GM18505 (cell line): ENCODE results near the gene LRRC28.

Experiments
- ATAC-seq: cut with Tn5 transposase; IDR thresholded peaks from one replicate; pipeline ENCODE4 v1.9.1; 2021; ENCODE audit not compliant: unreplicated experiment
- POLR2A ChIP-seq: IDR thresholded peaks from 4 replicates; pipeline ENCODE4 v1.6.1; 2011; ENCODE audit warnings: borderline replicate concordance; ENCODE audit not compliant: insufficient read depth, insufficient read length; ENCODE audit errors: extremely low read depth

The LRRC28 gene

GRCh38 chr15:99328106-99329072 lies 77.1 kb downstream of the LRRC28 start:
- no peak for ATAC-seq
- no peak for TF ChIP-seq POLR2A

- no peak for ATAC-seq
- no peak for TF ChIP-seq POLR2A
Observed at GRCh38 chr15:99331381-99331780, 80.1 kb downstream of the LRRC28 start.

- TF ChIP-seq POLR2A: no peak
- ATAC-seq: no peak
Observed at GRCh38 chr15:99333413-99333812, 82.1 kb downstream of the LRRC28 start.

- no peak for TF ChIP-seq POLR2A
- no peak for ATAC-seq
Observed at GRCh38 chr15:99333981-99334380, 82.7 kb downstream of the LRRC28 start.

GRCh38 chr15:99335508-99335907 lies 84.2 kb downstream of the LRRC28 start:
- ATAC-seq: no peak
- TF ChIP-seq POLR2A: no peak

- no peak for TF ChIP-seq POLR2A
- ATAC-seq: no peak
Observed at GRCh38 chr15:99336794-99337193, 85.5 kb downstream of the LRRC28 start.

- ATAC-seq: no peak
- TF ChIP-seq POLR2A: no peak
Observed at GRCh38 chr15:99340347-99340746, 89.1 kb downstream of the LRRC28 start.

- no peak for ATAC-seq
- no peak for TF ChIP-seq POLR2A
Observed at GRCh38 chr15:99341786-99342185, 90.5 kb downstream of the LRRC28 start.

- no peak for ATAC-seq
- TF ChIP-seq POLR2A: no peak
Observed at GRCh38 chr15:99343208-99343607, 91.9 kb downstream of the LRRC28 start.

GRCh38 chr15:99343881-99344551 lies 92.7 kb downstream of the LRRC28 start:
- ATAC-seq: no peak
- TF ChIP-seq POLR2A: no peak

- ATAC-seq: no peak
- TF ChIP-seq POLR2A: no peak
Observed at GRCh38 chr15:99344639-99345038, 93.4 kb downstream of the LRRC28 start.

- ATAC-seq: no peak
- TF ChIP-seq POLR2A: no peak
Observed at GRCh38 chr15:99345242-99345641, 94.0 kb downstream of the LRRC28 start.

GRCh38 chr15:99345832-99346462 lies 94.7 kb downstream of the LRRC28 start:
- peak; percentile 53 for ATAC-seq
- no peak for TF ChIP-seq POLR2A
